SK-N-SH (cell line): Measurements from ENCODE around the gene PLXDC1. TPM values are rescaled to one million over a fixed set of nuclear protein-coding genes. Genes with fewer than 3 reads are reported as not detected.

ENCODE experiments used
- CTCF ChIA-PET: fragments of 300-600, 350-600 bp; formaldehyde crosslinking; extraction: SDS; loops from one replicate; lab custom pipeline; 2021; lab: Yijun Ruan, JAX
- POLR2A ChIA-PET: fragments of 350-600 bp; sonication (Branson Sonifier 250); formaldehyde crosslinking; extraction: SDS; loops from one replicate; lab custom pipeline; 2020; ENCODE audit warnings: antibody characterized with exemption, inconsistent platforms; lab: Yijun Ruan, JAX
- DNase-seq: peaks from one replicate; pipeline ENCODE4 v3.0.0; 2012
- H2AFZ ChIP-seq: fragments of 200-600 bp; sonication (generic); 2 replicates; pipeline ENCODE4 v1.8.1; 2016; ENCODE audit warnings: antibody characterized with exemption, mild to moderate bottlenecking, low read depth
- H3F3A ChIP-seq: fragments of 200-600 bp; sonication (generic); replicated peaks from 2 replicates; pipeline ENCODE3; 2016; ENCODE audit warnings: antibody characterized with exemption, mild to moderate bottlenecking; ENCODE audit not compliant: insufficient read depth
- H3K27ac ChIP-seq, 2 experiments: fragments of 200-500 bp in 1 of 2; fragments of 200-600 bp in 1 of 2; sonication (Bioruptor generic) in 1 of 2; sonication (generic), shearing (Covaris generic) in 1 of 2; 2 replicates each; pipeline versions ENCODE4 v1.5.1 to v1.6.1; 2014 to 2016; ENCODE audit warnings: low read depth in 2 of 2, inconsistent platforms in 1 of 2, low read length in 1 of 2, mild to moderate bottlenecking in 1 of 2, mixed read lengths in 1 of 2
- H3K27me3 ChIP-seq: fragments of 200-600 bp; sonication (generic), shearing (Covaris generic); 2 replicates; pipeline ENCODE4 v1.6.1; 2016; ENCODE audit warnings: mixed run types; ENCODE audit not compliant: insufficient read depth
- H3K36me3 ChIP-seq, 2 experiments: fragments of 200-500 bp in 1 of 2; fragments of 200-600 bp in 1 of 2; sonication (Bioruptor generic) in 1 of 2; sonication (generic) in 1 of 2; replicated peaks in 1 of 2; 2 replicates each; pipeline versions ENCODE3 to v1.5.1; 2014 to 2016; ENCODE audit warnings: low read length in 1 of 2, mild to moderate bottlenecking in 1 of 2; ENCODE audit not compliant: insufficient read depth in 2 of 2, control insufficient read depth in 1 of 2
- H3K4me1 ChIP-seq, 2 experiments: fragments of 200-500 bp in 1 of 2; fragments of 200-600 bp in 1 of 2; sonication (Bioruptor generic) in 1 of 2; sonication (generic), shearing (Covaris generic) in 1 of 2; 2 replicates each; pipeline versions ENCODE4 v1.5.1 to v1.6.1; 2014 to 2016; ENCODE audit warnings: low read depth in 1 of 2, low read length in 1 of 2, mixed run types in 1 of 2; ENCODE audit not compliant: insufficient read depth in 2 of 2, control insufficient read depth in 1 of 2
- H3K4me2 ChIP-seq: fragments of 200-600 bp; sonication (generic), shearing (Covaris generic); 2 replicates; pipeline ENCODE4 v1.6.1; 2017; ENCODE audit warnings: mixed run types
- H3K4me3 ChIP-seq, 2 experiments: fragments of 200-500 bp in 1 of 2; fragments of 200-600 bp in 1 of 2; sonication (Bioruptor generic) in 1 of 2; sonication (generic), shearing (Covaris generic) in 1 of 2; 2 replicates each; pipeline versions ENCODE4 v1.5.1 to v1.8.1; 2014 to 2016; ENCODE audit warnings: low read depth in 2 of 2, inconsistent platforms in 1 of 2, low read length in 1 of 2, mild to moderate bottlenecking in 1 of 2, mixed read lengths in 1 of 2, moderate library complexity in 1 of 2
- H3K79me2 ChIP-seq: fragments of 200-600 bp; sonication (generic); 2 replicates; pipeline ENCODE4 v1.8.1; 2017; ENCODE audit warnings: mild to moderate bottlenecking; ENCODE audit not compliant: insufficient read depth
- H3K9ac ChIP-seq: fragments of 200-600 bp; sonication (generic); 2 replicates; pipeline ENCODE4 v1.6.1; 2017; ENCODE audit warnings: mixed run types
- H3K9me2 ChIP-seq: fragments of 200-600 bp; sonication (generic); 2 replicates; pipeline ENCODE4 v1.6.1; 2017; ENCODE audit warnings: mixed run types
- H3K9me3 ChIP-seq: fragments of 200-600 bp; sonication (generic); 2 replicates; pipeline ENCODE4 v1.6.1; 2017; ENCODE audit warnings: mixed run types, mild to moderate bottlenecking, moderate library complexity
- H4K20me1 ChIP-seq: fragments of 200-600 bp; sonication (generic); 2 replicates; pipeline ENCODE4 v1.6.1; 2017; ENCODE audit warnings: mild to moderate bottlenecking, mixed run types; ENCODE audit not compliant: insufficient read depth
- CHD2 ChIP-seq: fragments of 150-350 bp; IDR thresholded peaks from 2 replicates; pipeline ENCODE4 v1.6.1; 2018; ENCODE audit warnings: low read length; ENCODE audit not compliant: partially characterized antibody
- EP300 ChIP-seq, 2 experiments: IDR thresholded peaks; 2 replicates each; pipeline versions ENCODE4 v1.4.0 to v1.6.1; 2012; ENCODE audit warnings: borderline replicate concordance in 1 of 2, low read depth in 1 of 2, low read length in 1 of 2
- EZH2phosphoT487 ChIP-seq: fragments of 200-600 bp; sonication (generic); IDR thresholded peaks from 2 replicates; pipeline ENCODE4 v1.6.1; 2017; ENCODE audit warnings: low read depth, mixed run types, mild to moderate bottlenecking, antibody characterized with exemption, moderate library complexity, borderline replicate concordance
- FOXJ3 ChIP-seq: sonication (generic); formaldehyde crosslinking; IDR thresholded peaks from 2 replicates; pipeline ENCODE4 v1.5.1; 2020; ENCODE audit warnings: mild to moderate bottlenecking, missing genetic modification reagents
- GABPA ChIP-seq: IDR thresholded peaks from 2 replicates; pipeline ENCODE4 v1.4.0; 2012; ENCODE audit warnings: low read depth, mild to moderate bottlenecking
- GATA2 ChIP-seq: sonication (generic); formaldehyde crosslinking; IDR thresholded peaks from 2 replicates; pipeline ENCODE4 v1.5.0; 2020; ENCODE audit warnings: mild to moderate bottlenecking, missing genetic modification reagents
- JUND ChIP-seq: IDR thresholded peaks from 2 replicates; pipeline ENCODE4 v1.4.0; 2012
- MXI1 ChIP-seq: IDR thresholded peaks from 2 replicates; pipeline ENCODE4 v1.6.1; 2012; ENCODE audit warnings: mild to moderate bottlenecking, low read depth, low read length, improper control_type of control experiment
- NFIC ChIP-seq: IDR thresholded peaks from 2 replicates; pipeline ENCODE4 v1.4.0; 2012; ENCODE audit warnings: borderline replicate concordance
- NRF1 ChIP-seq: IDR thresholded peaks from 2 replicates; pipeline ENCODE4 v1.6.1; 2012; ENCODE audit warnings: low read depth, mild to moderate bottlenecking, low read length
- POLR2AphosphoS5 ChIP-seq: IDR thresholded peaks from 2 replicates; pipeline ENCODE4 v1.6.1; 2012; ENCODE audit warnings: low read depth, low read length
- RAD21 ChIP-seq: IDR thresholded peaks from 2 replicates; pipeline ENCODE4 v1.6.1; 2012; ENCODE audit warnings: mild to moderate bottlenecking, low read length
- RCOR1 ChIP-seq: fragments of 150-350 bp; IDR thresholded peaks from 2 replicates; pipeline ENCODE4 v1.6.1; 2017; ENCODE audit warnings: antibody characterized with exemption, low read length
- RFX5 ChIP-seq: IDR thresholded peaks from 2 replicates; pipeline ENCODE4 v1.6.1; 2012; ENCODE audit warnings: mild to moderate bottlenecking, improper control_type of control experiment, low read length
- SMC3 ChIP-seq: IDR thresholded peaks from 2 replicates; pipeline ENCODE4 v1.6.1; 2012; ENCODE audit warnings: low read depth, low read length, improper control_type of control experiment
- TCF12 ChIP-seq: IDR thresholded peaks from 2 replicates; pipeline ENCODE4 v1.4.0; 2012
- TEAD4 ChIP-seq: IDR thresholded peaks from 2 replicates; pipeline ENCODE4 v1.4.0; 2012; ENCODE audit warnings: mild to moderate bottlenecking, borderline replicate concordance; ENCODE audit not compliant: insufficient read depth
- ZBTB33 ChIP-seq: IDR thresholded peaks from 2 replicates; pipeline ENCODE4 v1.4.0; 2012; ENCODE audit warnings: low read depth, borderline replicate concordance
- WGBS: methylation state at CpG from one replicate; pipeline ENCODE4 v1.1.6; 2017; ENCODE audit warnings: low lambda C conversion rate; 5-methylcytosine and 5-hydroxymethylcytosine counted together
- polyA plus RNA-seq, 3 experiments: library from polyadenylated mRNA; depleted of rRNA; stranded (reverse); fragments of >200 nt; gene quantifications; 2 replicates each; pipeline ENCODE4 v1.2.3, GENCODE V29; 2012
- TF ChIP-seq, protein P1 (sequence below): fragments of 150-350 bp; IDR thresholded peaks from 2 replicates; pipeline ENCODE4 v1.6.1; 2016; ENCODE audit warnings: mild to moderate bottlenecking, low read depth, low read length
- TF ChIP-seq, protein P2 (sequence below): fragments of 150-350 bp; IDR thresholded peaks from 2 replicates; pipeline ENCODE4 v1.6.1; 2017; ENCODE audit warnings: antibody characterized with exemption, low read length, low read depth, borderline replicate concordance

The PLXDC1 gene
- polyA plus RNA-seq, 1 of the 3 experiments (the other 2 are of a cell fraction) = 1.5 TPM

DNA sequence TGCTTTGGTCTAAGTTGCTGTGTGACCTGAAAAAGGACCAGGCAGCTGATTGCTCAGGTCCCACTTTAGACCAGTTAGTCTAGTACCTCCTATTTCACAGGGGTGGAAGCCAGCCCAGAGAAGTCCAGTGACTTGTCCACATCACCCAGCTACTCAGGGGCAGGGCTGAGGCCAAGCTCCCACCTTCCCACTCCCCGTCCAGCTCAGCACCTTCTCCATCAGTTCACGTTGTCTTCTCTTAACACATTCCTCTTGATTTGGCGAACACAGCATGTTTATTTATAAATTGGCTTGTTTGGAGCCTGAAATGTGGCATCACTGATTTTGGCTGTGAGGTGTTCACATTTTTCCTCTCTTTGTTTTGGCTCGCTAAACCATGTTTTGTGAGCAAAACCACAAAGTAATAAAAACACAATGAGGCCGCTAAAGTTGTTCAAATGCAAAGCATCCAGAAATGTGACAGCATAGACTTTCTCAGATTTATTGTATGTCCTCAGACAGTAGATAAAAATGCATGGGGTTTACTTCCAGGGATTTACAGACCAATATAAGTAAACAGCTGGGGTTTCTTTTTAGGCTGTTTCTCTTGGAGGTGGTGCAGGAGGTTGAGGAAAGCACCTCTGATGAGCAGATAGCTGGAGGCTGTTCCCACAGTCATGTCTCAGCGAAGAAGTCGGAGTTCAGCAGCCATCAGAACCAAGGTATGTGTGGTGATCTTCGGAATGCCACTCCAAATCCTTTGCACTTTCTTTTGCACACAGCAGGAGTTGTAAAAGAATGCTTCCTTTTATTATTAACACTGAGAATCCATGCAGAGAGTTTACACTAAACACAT, 88.4 kb downstream of the PLXDC1 start:
- H3K79me2 ChIP-seq = no peaks in the 10 kb centered on the region
- ChIA-PET POLR2A (interaction anchor here (0.6 kb wide), 1 partner anchor 17 kb away, joined by 3 read pairs; no protein-coding TSS in a partner anchor), CTCF (interaction anchor here (1.3 to 3.5 kb wide), 2 partner anchors 87 to 90 kb away, joined by 4 to 19 read pairs; no protein-coding TSS in a partner anchor)
- H3K4me1 ChIP-seq = no peaks in the 10 kb centered on the region
- no peak overlapping the region for H3K4me2 ChIP-seq
- H3F3A ChIP-seq = no peaks in the 10 kb centered on the region
- H3K9me2 ChIP-seq = no peaks in the 10 kb centered on the region
- WGBS = 71% methylated on average over 8 of the region's 8 CpGs
- H3K36me3 ChIP-seq = no peaks in the 10 kb centered on the region
- no peak for DNase-seq
- no peaks in the 10 kb centered on the region for H3K27me3 ChIP-seq
- no peaks in the 10 kb centered on the region for H4K20me1 ChIP-seq
- H3K27ac ChIP-seq = no peak overlapping the region
- H3K9ac ChIP-seq = no peak overlapping the region
- TF ChIP-seq, protein P1, sequence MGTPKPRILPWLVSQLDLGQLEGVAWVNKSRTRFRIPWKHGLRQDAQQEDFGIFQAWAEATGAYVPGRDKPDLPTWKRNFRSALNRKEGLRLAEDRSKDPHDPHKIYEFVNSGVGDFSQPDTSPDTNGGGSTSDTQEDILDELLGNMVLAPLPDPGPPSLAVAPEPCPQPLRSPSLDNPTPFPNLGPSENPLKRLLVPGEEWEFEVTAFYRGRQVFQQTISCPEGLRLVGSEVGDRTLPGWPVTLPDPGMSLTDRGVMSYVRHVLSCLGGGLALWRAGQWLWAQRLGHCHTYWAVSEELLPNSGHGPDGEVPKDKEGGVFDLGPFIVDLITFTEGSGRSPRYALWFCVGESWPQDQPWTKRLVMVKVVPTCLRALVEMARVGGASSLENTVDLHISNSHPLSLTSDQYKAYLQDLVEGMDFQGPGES = no peak
- TF ChIP-seq RAD21 (no peak), GATA2 (CRISPR knock-in tag) (no peak)
- H3K4me3 ChIP-seq = no peak overlapping the region
- no peak overlapping the region for H2AFZ ChIP-seq
- H3K9me3 ChIP-seq = no peaks in the 10 kb centered on the region

GRCh38 chr17:39058524-39058923, 92.9 kb downstream of the PLXDC1 start:
- POLR2A ChIA-PET = no interaction called here
- no peaks in the 10 kb centered on the region for H3F3A ChIP-seq
- no peak for DNase-seq
- H2AFZ ChIP-seq = no peak overlapping the region
- no peaks in the 10 kb centered on the region for H3K79me2 ChIP-seq
- CTCF ChIA-PET = interaction anchor here (0.7 to 1.0 kb wide), 2 partner anchors 95 to 173 kb away, joined by 4 read pairs; no protein-coding TSS in a partner anchor
- 80% methylated on average over 5 of the region's 5 CpGs for WGBS
- no peaks in the 10 kb centered on the region for H3K36me3 ChIP-seq
- peaks cover 0 to 4% of the 10 kb centered on the region in 2 experiments; a peak in 2 of 4 replicates for H3K4me1 ChIP-seq
- H3K9me3 ChIP-seq = no peaks in the 10 kb centered on the region
- H3K4me3 ChIP-seq = no peak overlapping the region
- no peaks in the 10 kb centered on the region for H3K27me3 ChIP-seq
- H4K20me1 ChIP-seq = no peaks in the 10 kb centered on the region
- H3K9ac ChIP-seq = no peak overlapping the region
- H3K4me2 ChIP-seq = no peak overlapping the region
- no peaks in the 10 kb centered on the region for H3K9me2 ChIP-seq
- no peak overlapping the region for H3K27ac ChIP-seq
- no peak for TF ChIP-seq JUND
- TF ChIP-seq GABPA = no peak
- no peak for TF ChIP-seq EP300 (IDR thresholded peaks at IDR 0.05; ENCODE audit: borderline replicate concordance in 1 of 2, low read depth in 1 of 2, low read length in 1 of 2)
- TF ChIP-seq FOXJ3 (CRISPR knock-in tag) = no peak
- no peak for TF ChIP-seq POLR2AphosphoS5
- TF ChIP-seq RCOR1 = no peak
- TF ChIP-seq, protein P2, sequence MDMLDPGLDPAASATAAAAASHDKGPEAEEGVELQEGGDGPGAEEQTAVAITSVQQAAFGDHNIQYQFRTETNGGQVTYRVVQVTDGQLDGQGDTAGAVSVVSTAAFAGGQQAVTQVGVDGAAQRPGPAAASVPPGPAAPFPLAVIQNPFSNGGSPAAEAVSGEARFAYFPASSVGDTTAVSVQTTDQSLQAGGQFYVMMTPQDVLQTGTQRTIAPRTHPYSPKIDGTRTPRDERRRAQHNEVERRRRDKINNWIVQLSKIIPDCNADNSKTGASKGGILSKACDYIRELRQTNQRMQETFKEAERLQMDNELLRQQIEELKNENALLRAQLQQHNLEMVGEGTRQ = no peak
- TF ChIP-seq MXI1 = no peak
- no peak for TF ChIP-seq TCF12
- no peak for TF ChIP-seq NFIC
- TF ChIP-seq NRF1 = no peak
- no peak for TF ChIP-seq EZH2phosphoT487
- no peak for TF ChIP-seq ZBTB33
- no peak for TF ChIP-seq RFX5
- TF ChIP-seq TEAD4 = no peak
- no peak for TF ChIP-seq SMC3
- no peak for TF ChIP-seq CHD2
- TF ChIP-seq, all 33 proteins: peak for 0
